Left colon (tissue), 2 donors: ENCODE results near the gene BHLHE23. TPM values are rescaled to one million over a fixed set of nuclear protein-coding genes. Genes with fewer than 3 reads are reported as not detected.
A peak's percentile ranks its signal among the peaks of the same experiment; 100 is the strongest.

Source experiments
- ATAC-seq: fragments of 200-7000 bp; cut with Tn5 transposase; one replicate; pipeline ENCODE4 v1.9.1; 2020; ENCODE audit warnings: mild to moderate bottlenecking, moderate library complexity
- DNase-seq, 2 donors: peaks; one replicate each; pipeline ENCODE4 v3.0.0-alpha.2; 2020
- intact Hi-C, 2 donors: fragments of 100-400 bp; cut with DNase I in 1 of 2; cut with micrococcal nuclease in 1 of 2; formaldehyde crosslinking; loops; one replicate each; pipeline versions ENCODE4 v1.11.2 to v1.14.0; 2022; cut with DNase I, micrococcal nuclease
- total RNA-seq, 2 donors: library from RNA; stranded (reverse); fragmentation: NEBNext Ultra II Directional; extraction: Animal tissue kit (Norgen Biotek cat#: 25700); gene quantifications; one replicate each; pipeline ENCODE4 v1.2.1, GENCODE V29; 2021
- donor health status: DM: no; HTN: no; CAD: no.
- donor health status: DM: yes; HTN: yes; CAD: no.

BHLHE23 gene
- total RNA-seq, 2 donors from 2014 or later, result not detected

GRCh38 chr20:63016514-63017075 is 9.8 kb upstream of the BHLHE23 start:
- ATAC-seq (no peak), DNase-seq (no peak)
- intact Hi-C loops, result no loop called here

- no peak for DNase-seq
Observed at GRCh38 chr20:63015662-63016361, 9.0 kb upstream of the BHLHE23 start.

GRCh38 chr20:63015147-63015661 is 8.4 kb upstream of the BHLHE23 start:
- DNase-seq (no peak), ATAC-seq (no peak)
- intact Hi-C loops, result no loop called here

More at GRCh38 chr20:63015662-63016361, 9.0 kb upstream of the BHLHE23 start:
- no peak for ATAC-seq
- intact Hi-C loops, result no loop called here

GRCh38 chr20:63014710-63015109 is 7.9 kb upstream of the BHLHE23 start:
- ATAC-seq (no peak), DNase-seq (no peak)
- intact Hi-C loops, result no loop called here

GRCh38 chr20:63014287-63014686 is 7.5 kb upstream of the BHLHE23 start:
- intact Hi-C loops, result no loop called here
- DNase-seq (no peak), ATAC-seq (no peak)

GRCh38 chr20:63013207-63013606 is 6.4 kb upstream of the BHLHE23 start:
- DNase-seq (no peak), ATAC-seq (no peak)
- intact Hi-C loops, result no loop called here

GRCh38 chr20:63011798-63012197 is 5.0 kb upstream of the BHLHE23 start:
- DNase-seq, result no peak
- intact Hi-C loops, result no loop called here
- no peak for ATAC-seq

- ATAC-seq (peak; percentile 13), DNase-seq (peak; percentile 37 to 50)
- intact Hi-C loops, result loop anchor here in 1 of 2 donors (10.0 kb wide), 1 partner anchor 115 kb away; no protein-coding TSS in a partner anchor
Observed at GRCh38 chr20:63009988-63010769, 3.4 kb upstream of the BHLHE23 start.

GRCh38 chr20:63009045-63009961 is 2.5 kb upstream of the BHLHE23 start:
- ATAC-seq, result peak; percentile 89
- peak; percentile 43 to 83 for DNase-seq
- intact Hi-C loops, result loop anchor here in 1 of 2 donors (10.0 kb wide), 1 partner anchor 115 kb away; no protein-coding TSS in a partner anchor

GRCh38 chr20:63008541-63009044 is 1.8 kb upstream of the BHLHE23 start:
- DNase-seq, result no peak
- peak; percentile 6 for ATAC-seq
- intact Hi-C loops, result loop anchor here in 1 of 2 donors (10.0 kb wide), 1 partner anchor 114 kb away; no protein-coding TSS in a partner anchor

- ATAC-seq (no peak), DNase-seq (no peak)
- intact Hi-C loops, result loop anchor here in 1 of 2 donors (10.0 kb wide), 1 partner anchor 113 kb away; no protein-coding TSS in a partner anchor
Observed at GRCh38 chr20:63007646-63008488, 1.1 kb upstream of the BHLHE23 start.

GRCh38 chr20:63007360-63007645 is 539 bp upstream of the BHLHE23 start:
- DNase-seq (no peak), ATAC-seq (no peak)
- intact Hi-C loops, result loop anchor here in 1 of 2 donors (10.0 kb wide), 1 partner anchor 113 kb away; no protein-coding TSS in a partner anchor

GRCh38 chr20:63005862-63006539 is 763 bp downstream of the BHLHE23 start:
- intact Hi-C loops, result loop anchor here in 1 of 2 donors (10.0 kb wide), 1 partner anchor 111 kb away; no protein-coding TSS in a partner anchor
- DNase-seq (no peak), ATAC-seq (no peak)

- no peak for ATAC-seq
- DNase-seq, result no peak
- intact Hi-C loops, result loop anchor here in 1 of 2 donors (10.0 kb wide), 1 partner anchor 111 kb away; no protein-coding TSS in a partner anchor
Observed at GRCh38 chr20:63005365-63005861, 1.4 kb downstream of the BHLHE23 start.

- intact Hi-C loops, result loop anchor here in 1 of 2 donors (10.0 kb wide), 1 partner anchor 110 kb away; no protein-coding TSS in a partner anchor
- ATAC-seq, result no peak
- DNase-seq, result no peak
Observed at GRCh38 chr20:63004607-63005364, 2.0 kb downstream of the BHLHE23 start.

- no peak for ATAC-seq
- intact Hi-C loops, result loop anchor here in 1 of 2 donors (10.0 kb wide), 1 partner anchor 109 kb away; no protein-coding TSS in a partner anchor
- no peak for DNase-seq
Observed at GRCh38 chr20:63003546-63003945, 3.2 kb downstream of the BHLHE23 start.
